ENCODE data around the gene ENTHD1.

DNA sequence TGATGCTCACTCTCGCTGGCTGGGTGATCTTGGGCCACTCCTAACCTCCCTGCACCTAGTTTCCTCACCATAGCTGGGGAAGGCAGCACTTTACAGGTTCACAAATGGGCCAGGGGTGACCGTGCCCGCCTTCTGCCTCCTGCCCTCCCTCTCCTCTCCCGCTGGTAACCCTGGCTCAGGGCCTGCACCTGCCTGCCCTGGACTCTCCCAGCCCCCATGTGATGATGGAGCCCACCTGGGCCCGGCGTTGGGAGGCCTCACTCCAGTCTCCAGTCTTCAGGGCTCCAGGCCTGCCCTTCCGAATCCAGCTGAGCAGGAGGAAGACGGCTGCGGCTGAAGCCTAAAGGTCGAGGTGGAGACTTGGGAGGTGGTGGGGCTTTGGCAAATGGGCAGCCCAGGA, 170.1 kb downstream of the ENTHD1 start:
- TF ChIP-seq POLR2A (IDR thresholded peaks at IDR 0.05; ENCODE audit: low read depth, low read length) (no peak), RFX5 (IDR thresholded peaks at IDR 0.05; ENCODE audit: low read depth, low read length) (no peak), FOS (IDR thresholded peaks at IDR 0.05; ENCODE audit: low read depth, low read length) (no peak), MAFK (IDR thresholded peaks at IDR 0.05; ENCODE audit: low read depth, low read length) (no peak)
- TF ChIP-seq, protein P1, sequence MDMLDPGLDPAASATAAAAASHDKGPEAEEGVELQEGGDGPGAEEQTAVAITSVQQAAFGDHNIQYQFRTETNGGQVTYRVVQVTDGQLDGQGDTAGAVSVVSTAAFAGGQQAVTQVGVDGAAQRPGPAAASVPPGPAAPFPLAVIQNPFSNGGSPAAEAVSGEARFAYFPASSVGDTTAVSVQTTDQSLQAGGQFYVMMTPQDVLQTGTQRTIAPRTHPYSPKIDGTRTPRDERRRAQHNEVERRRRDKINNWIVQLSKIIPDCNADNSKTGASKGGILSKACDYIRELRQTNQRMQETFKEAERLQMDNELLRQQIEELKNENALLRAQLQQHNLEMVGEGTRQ (IDR thresholded peaks at IDR 0.05; ENCODE audit: low read depth, low read length), result no peak
- TF ChIP-seq, protein P2, sequence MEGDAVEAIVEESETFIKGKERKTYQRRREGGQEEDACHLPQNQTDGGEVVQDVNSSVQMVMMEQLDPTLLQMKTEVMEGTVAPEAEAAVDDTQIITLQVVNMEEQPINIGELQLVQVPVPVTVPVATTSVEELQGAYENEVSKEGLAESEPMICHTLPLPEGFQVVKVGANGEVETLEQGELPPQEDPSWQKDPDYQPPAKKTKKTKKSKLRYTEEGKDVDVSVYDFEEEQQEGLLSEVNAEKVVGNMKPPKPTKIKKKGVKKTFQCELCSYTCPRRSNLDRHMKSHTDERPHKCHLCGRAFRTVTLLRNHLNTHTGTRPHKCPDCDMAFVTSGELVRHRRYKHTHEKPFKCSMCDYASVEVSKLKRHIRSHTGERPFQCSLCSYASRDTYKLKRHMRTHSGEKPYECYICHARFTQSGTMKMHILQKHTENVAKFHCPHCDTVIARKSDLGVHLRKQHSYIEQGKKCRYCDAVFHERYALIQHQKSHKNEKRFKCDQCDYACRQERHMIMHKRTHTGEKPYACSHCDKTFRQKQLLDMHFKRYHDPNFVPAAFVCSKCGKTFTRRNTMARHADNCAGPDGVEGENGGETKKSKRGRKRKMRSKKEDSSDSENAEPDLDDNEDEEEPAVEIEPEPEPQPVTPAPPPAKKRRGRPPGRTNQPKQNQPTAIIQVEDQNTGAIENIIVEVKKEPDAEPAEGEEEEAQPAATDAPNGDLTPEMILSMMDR (conservative IDR thresholded peaks at IDR 0.05; ENCODE audit: low read depth, low read length), result no peak
